Parathyroid adenoma (tissue), 2 donors: ENCODE results near the gene MUC6.

Experiments used
- H2AFZ ChIP-seq: fragments of 300-600 bp; sonication (generic); one replicate; pipeline ENCODE4 v1.7.0; 2017; ENCODE audit warnings: antibody characterized with exemption, mild to moderate bottlenecking
- H3K27ac ChIP-seq: fragments of 300-600 bp; sonication (generic); one replicate; pipeline ENCODE4 v1.7.0; 2017
- H3K27me3 ChIP-seq: fragments of 300-600 bp; sonication (generic); one replicate; pipeline ENCODE4 v1.7.0; 2017; ENCODE audit warnings: low read length; ENCODE audit not compliant: control insufficient read depth, insufficient read depth
- H3K36me3 ChIP-seq: fragments of 300-600 bp; sonication (generic); one replicate; pipeline ENCODE4 v1.7.0; 2017; ENCODE audit warnings: low read length; ENCODE audit not compliant: control insufficient read depth, insufficient read depth
- H3K4me1 ChIP-seq: fragments of 300-600 bp; sonication (generic); one replicate; pipeline ENCODE4 v1.7.0; 2017; ENCODE audit warnings: control low read depth
- H3K4me2 ChIP-seq: fragments of 300-600 bp; sonication (generic); one replicate; pipeline ENCODE4 v1.7.0; 2017; ENCODE audit warnings: low read length
- H3K4me3 ChIP-seq: fragments of 300-600 bp; sonication (generic); one replicate; pipeline ENCODE4 v1.7.0; 2017; ENCODE audit warnings: low read depth, low read length
- H3K79me2 ChIP-seq: fragments of 300-600 bp; sonication (generic); one replicate; pipeline ENCODE4 v1.7.0; 2017; ENCODE audit warnings: control low read depth
- H3K9ac ChIP-seq: fragments of 300-600 bp; sonication (generic); one replicate; pipeline ENCODE4 v1.7.0; 2017; ENCODE audit warnings: mild to moderate bottlenecking
- H3K9me3 ChIP-seq: fragments of 300-600 bp; sonication (generic); one replicate; pipeline ENCODE4 v1.7.0; 2017; ENCODE audit warnings: low read length; ENCODE audit not compliant: control insufficient read depth
- TF ChIP-seq, protein P1 (sequence below): fragments of 300-600 bp; sonication (generic); IDR thresholded peaks from one replicate; pipeline ENCODE4 v1.7.0; 2017; ENCODE audit warnings: antibody characterized with exemption, mild to moderate bottlenecking
- donor health status: primary hyperparathyroidism.

The MUC6 gene

DNA sequence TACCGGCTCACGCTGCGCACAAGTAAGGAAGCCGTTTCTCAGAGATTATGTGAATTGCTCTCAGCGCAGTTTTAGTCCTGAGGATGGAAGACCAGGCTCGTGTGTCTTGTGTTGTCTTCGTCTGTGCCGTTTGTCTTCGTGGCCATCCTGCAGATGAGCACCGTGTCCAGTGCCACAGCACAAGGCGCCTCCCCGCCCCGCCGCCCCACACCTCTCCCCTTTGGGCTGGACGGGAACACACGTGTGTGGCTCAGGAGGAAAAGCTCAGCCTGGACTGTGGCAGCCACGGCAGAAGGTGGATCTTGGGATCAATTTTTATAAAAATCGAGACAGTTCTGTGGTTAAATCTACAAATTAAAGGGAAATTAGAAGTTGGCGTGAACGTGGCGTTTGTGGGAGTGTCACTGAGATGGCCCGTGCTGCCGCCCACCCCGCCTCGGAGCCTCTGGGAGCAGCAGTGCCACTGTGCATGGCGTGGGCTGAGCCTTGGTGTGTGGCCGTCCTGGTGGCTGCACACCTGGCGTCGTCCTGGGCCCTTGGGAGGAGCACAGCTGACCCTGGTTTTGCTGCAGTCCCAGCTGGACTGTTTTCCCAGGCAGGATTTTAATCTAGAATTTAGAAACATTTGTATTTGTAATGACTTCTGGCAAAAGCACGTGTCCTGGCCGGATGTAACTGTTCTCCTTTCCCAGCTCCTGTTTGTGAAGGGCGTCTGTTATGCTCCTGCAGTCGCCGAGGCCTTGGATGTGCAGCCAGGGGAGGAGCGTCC is 25.8 kb downstream of the MUC6 start:
- H3K27me3 ChIP-seq, result no peaks in the 10 kb centered on the region
- H3K9ac ChIP-seq, result no peak overlapping the region
- no peaks in the 10 kb centered on the region for H3K36me3 ChIP-seq
- H3K9me3 ChIP-seq, result no peaks in the 10 kb centered on the region
- H3K79me2 ChIP-seq, result no peaks in the 10 kb centered on the region
- H3K4me1 ChIP-seq, result no peaks in the 10 kb centered on the region
- TF ChIP-seq, protein P1, sequence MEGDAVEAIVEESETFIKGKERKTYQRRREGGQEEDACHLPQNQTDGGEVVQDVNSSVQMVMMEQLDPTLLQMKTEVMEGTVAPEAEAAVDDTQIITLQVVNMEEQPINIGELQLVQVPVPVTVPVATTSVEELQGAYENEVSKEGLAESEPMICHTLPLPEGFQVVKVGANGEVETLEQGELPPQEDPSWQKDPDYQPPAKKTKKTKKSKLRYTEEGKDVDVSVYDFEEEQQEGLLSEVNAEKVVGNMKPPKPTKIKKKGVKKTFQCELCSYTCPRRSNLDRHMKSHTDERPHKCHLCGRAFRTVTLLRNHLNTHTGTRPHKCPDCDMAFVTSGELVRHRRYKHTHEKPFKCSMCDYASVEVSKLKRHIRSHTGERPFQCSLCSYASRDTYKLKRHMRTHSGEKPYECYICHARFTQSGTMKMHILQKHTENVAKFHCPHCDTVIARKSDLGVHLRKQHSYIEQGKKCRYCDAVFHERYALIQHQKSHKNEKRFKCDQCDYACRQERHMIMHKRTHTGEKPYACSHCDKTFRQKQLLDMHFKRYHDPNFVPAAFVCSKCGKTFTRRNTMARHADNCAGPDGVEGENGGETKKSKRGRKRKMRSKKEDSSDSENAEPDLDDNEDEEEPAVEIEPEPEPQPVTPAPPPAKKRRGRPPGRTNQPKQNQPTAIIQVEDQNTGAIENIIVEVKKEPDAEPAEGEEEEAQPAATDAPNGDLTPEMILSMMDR, result no peak
- H3K4me2 ChIP-seq, result no peak overlapping the region
- no peak overlapping the region for H2AFZ ChIP-seq
- no peak overlapping the region for H3K4me3 ChIP-seq
- no peak overlapping the region for H3K27ac ChIP-seq

- Histone ChIP-seq H3K9ac (no peak overlapping the region), H3K36me3 (no peaks in the 10 kb centered on the region), H2AFZ (no peak overlapping the region), H3K4me1 (no peaks in the 10 kb centered on the region), H3K4me3 (no peak overlapping the region), H3K9me3 (no peaks in the 10 kb centered on the region), H3K79me2 (no peaks in the 10 kb centered on the region), H3K27ac (no peak overlapping the region), H3K4me2 (no peak overlapping the region), H3K27me3 (no peaks in the 10 kb centered on the region)
- TF ChIP-seq, protein P1, result no peak
These were observed 26.5 kb downstream of the MUC6 start for GRCh38 chr11:1009991-1010390.

DNA sequence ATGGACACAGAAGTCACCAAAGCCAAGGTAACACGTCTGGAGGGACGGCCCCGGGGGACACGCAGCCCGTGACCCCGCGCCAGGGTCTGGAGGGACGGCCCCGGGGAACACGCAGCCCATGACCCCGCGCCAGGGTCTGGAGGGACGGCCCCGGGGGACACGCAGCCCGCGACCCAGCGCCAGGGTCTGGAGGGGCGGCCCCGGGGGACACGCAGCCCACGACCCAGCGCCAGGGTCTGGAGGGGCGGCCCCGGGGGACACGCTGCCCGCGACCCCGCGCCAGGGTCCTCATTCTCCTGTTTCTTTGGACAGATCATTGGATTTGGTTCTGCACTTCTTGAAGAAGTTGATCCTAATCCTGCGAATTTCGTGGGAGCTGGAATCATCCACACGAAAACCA is 27.1 kb downstream of the MUC6 start:
- Histone ChIP-seq H3K36me3 (no peaks in the 10 kb centered on the region), H2AFZ (no peak overlapping the region)

GRCh38 chr11:1008803-1009145 is 27.7 kb downstream of the MUC6 start:
- TF ChIP-seq, protein P1, result no peak
- no peaks in the 10 kb centered on the region for H3K4me1 ChIP-seq
- no peak overlapping the region for H2AFZ ChIP-seq
- no peak overlapping the region for H3K4me2 ChIP-seq
- no peak overlapping the region for H3K27ac ChIP-seq
- no peak overlapping the region for H3K4me3 ChIP-seq
- no peak overlapping the region for H3K9ac ChIP-seq
- no peaks in the 10 kb centered on the region for H3K9me3 ChIP-seq
- H3K36me3 ChIP-seq, result no peaks in the 10 kb centered on the region
- no peaks in the 10 kb centered on the region for H3K27me3 ChIP-seq
- H3K79me2 ChIP-seq, result no peaks in the 10 kb centered on the region

More for the DNA sequence above, 27.1 kb downstream of the MUC6 start:
- H3K4me2 ChIP-seq, result no peak overlapping the region
- H3K9me3 ChIP-seq, result no peaks in the 10 kb centered on the region
- TF ChIP-seq, protein P1, result no peak
- H3K4me1 ChIP-seq, result no peaks in the 10 kb centered on the region
- no peak overlapping the region for H3K9ac ChIP-seq
- no peak overlapping the region for H3K27ac ChIP-seq
- H3K27me3 ChIP-seq, result no peaks in the 10 kb centered on the region
- no peaks in the 10 kb centered on the region for H3K79me2 ChIP-seq
- no peak overlapping the region for H3K4me3 ChIP-seq
